PFSK-1 (cell line): Measurements from ENCODE around the gene GOLGA6L2.

Experiments
- REST ChIP-seq, 2 experiments: IDR thresholded peaks; 2 replicates each; pipeline versions ENCODE4 v1.6.1 to v1.8.0; 2011 to 2012; ENCODE audit warnings: low read depth in 2 of 2, low read length in 2 of 2, control low read depth in 1 of 2, inconsistent platforms in 1 of 2, mild to moderate bottlenecking in 1 of 2, moderate library complexity in 1 of 2; ENCODE audit not compliant: insufficient read depth in 1 of 2
- SIN3A ChIP-seq: IDR thresholded peaks from 2 replicates; pipeline ENCODE4 v1.6.1; 2012; ENCODE audit warnings: mild to moderate bottlenecking, low read length, moderate library complexity, borderline replicate concordance; ENCODE audit not compliant: insufficient read depth

- no peak for TF ChIP-seq REST (IDR thresholded peaks at IDR 0.05; ENCODE audit: insufficient read depth in 1 of 2, low read depth in 2 of 2, low read length in 2 of 2)
- no peak for TF ChIP-seq SIN3A
Measured at GRCh38 chr15:23437146-23437545, 9.9 kb downstream of the GOLGA6L2 start.
